HCT116 (cell line): ENCODE measurements around the gene MBD3L2.
"Not testable (repeated sequence)": the region's sequence is repeated elsewhere in the genome, so short reads cannot be mapped to it uniquely, and the experiment has no call there.

Source experiments
- EZH2 ChIP-seq: fragments of 200-600 bp; sonication (generic); IDR thresholded peaks from 2 replicates; pipeline ENCODE4 v1.6.1; 2017; ENCODE audit warnings: antibody characterized with exemption, mixed run types
- POLR2A ChIP-seq: IDR thresholded peaks from 2 replicates; pipeline ENCODE4 v1.7.0; 2011; ENCODE audit warnings: borderline replicate concordance; ENCODE audit not compliant: insufficient read depth, insufficient read length; ENCODE audit errors: extremely low read depth
- TF ChIP-seq, protein P1 (sequence below), 3 experiments: fragments of 200-600 bp in 1 of 3; sonication (generic) in 1 of 3; IDR thresholded peaks in 2 of 3; conservative IDR thresholded peaks in 1 of 3; 2 replicates each; pipeline ENCODE4 v1.5.1; 2012 to 2017; ENCODE audit warnings: low read depth in 2 of 3, low read length in 2 of 3, antibody characterized with exemption in 1 of 3, borderline replicate concordance in 1 of 3, control low read depth in 1 of 3, mild to moderate bottlenecking in 1 of 3, mixed read lengths in 1 of 3, mixed run types in 1 of 3, moderate library complexity in 1 of 3; ENCODE audit not compliant: insufficient read depth in 1 of 3

DNA sequence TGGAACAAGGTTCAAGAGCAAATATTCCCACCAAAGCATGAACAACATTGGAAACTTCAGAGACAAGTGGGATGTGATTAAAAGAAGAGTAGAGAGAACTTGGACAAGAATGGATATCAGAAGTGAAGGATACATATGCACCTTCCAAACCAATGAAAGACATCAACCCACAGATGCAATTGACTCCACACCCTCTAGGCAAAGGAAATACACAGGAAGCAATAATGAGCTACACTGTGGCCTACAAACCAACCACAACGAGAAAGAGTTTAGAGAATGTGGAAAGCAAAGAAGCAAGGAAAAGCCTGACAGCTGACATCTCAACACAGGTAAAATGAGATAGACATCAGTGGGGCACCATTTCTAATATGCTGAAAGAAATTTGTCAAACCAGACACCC lies 20.3 kb upstream of the MBD3L2 start:
- TF ChIP-seq, protein P1, sequence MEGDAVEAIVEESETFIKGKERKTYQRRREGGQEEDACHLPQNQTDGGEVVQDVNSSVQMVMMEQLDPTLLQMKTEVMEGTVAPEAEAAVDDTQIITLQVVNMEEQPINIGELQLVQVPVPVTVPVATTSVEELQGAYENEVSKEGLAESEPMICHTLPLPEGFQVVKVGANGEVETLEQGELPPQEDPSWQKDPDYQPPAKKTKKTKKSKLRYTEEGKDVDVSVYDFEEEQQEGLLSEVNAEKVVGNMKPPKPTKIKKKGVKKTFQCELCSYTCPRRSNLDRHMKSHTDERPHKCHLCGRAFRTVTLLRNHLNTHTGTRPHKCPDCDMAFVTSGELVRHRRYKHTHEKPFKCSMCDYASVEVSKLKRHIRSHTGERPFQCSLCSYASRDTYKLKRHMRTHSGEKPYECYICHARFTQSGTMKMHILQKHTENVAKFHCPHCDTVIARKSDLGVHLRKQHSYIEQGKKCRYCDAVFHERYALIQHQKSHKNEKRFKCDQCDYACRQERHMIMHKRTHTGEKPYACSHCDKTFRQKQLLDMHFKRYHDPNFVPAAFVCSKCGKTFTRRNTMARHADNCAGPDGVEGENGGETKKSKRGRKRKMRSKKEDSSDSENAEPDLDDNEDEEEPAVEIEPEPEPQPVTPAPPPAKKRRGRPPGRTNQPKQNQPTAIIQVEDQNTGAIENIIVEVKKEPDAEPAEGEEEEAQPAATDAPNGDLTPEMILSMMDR (IDR thresholded peaks at IDR 0.05 in 2 of 3, conservative IDR thresholded peaks at IDR 0.05 in 1 of 3; ENCODE audit: borderline replicate concordance in 1 of 3, insufficient read depth in 1 of 3, low read depth in 2 of 3, low read length in 2 of 3) = not testable (repeated sequence)
- not testable (repeated sequence) for TF ChIP-seq POLR2A, EZH2
